ENCODE data around the gene ARRB1.
"Not testable (repeated sequence)": the region's sequence is repeated elsewhere in the genome, so short reads cannot be mapped to it uniquely, and the experiment has no call there.

The ARRB1 gene

GRCh38 chr11:75371949-75372876 lies 20.8 kb upstream of the ARRB1 start:
- H3K4me3 ChIP-seq (replicated peaks in 1 of 2; ENCODE audit: low read depth in 2 of 2, low read length in 2 of 2): no peak overlapping the region
- TF ChIP-seq CTCF (IDR thresholded peaks at IDR 0.05; ENCODE audit: low read depth, low read length): no peak
- DNase-seq (ENCODE audit: low read depth in 2 of 2): peak; percentile 34 to 72

- no peak overlapping the region for H3K4me3 ChIP-seq (replicated peaks in 1 of 2; ENCODE audit: low read depth in 2 of 2, low read length in 2 of 2)
- no peak for DNase-seq (ENCODE audit: low read depth in 2 of 2)
- no peak for TF ChIP-seq CTCF (IDR thresholded peaks at IDR 0.05; ENCODE audit: low read depth, low read length)
Observed at GRCh38 chr11:75369560-75370255, 18.2 kb upstream of the ARRB1 start.

- not testable (repeated sequence) for DNase-seq (ENCODE audit: low read depth in 2 of 2)
Observed at GRCh38 chr11:75366826-75367225, 15.4 kb upstream of the ARRB1 start.

GRCh38 chr11:75365711-75366181 lies 14.3 kb upstream of the ARRB1 start:
- TF ChIP-seq CTCF (IDR thresholded peaks at IDR 0.05; ENCODE audit: low read depth, low read length): no peak
- peak; percentile 66 to 78 for DNase-seq (ENCODE audit: low read depth in 2 of 2)
- H3K4me3 ChIP-seq (replicated peaks in 1 of 2; ENCODE audit: low read depth in 2 of 2, low read length in 2 of 2): no peak overlapping the region

More at GRCh38 chr11:75366826-75367225, 15.4 kb upstream of the ARRB1 start:
- not testable (repeated sequence) for H3K4me3 ChIP-seq (replicated peaks in 1 of 2; ENCODE audit: low read depth in 2 of 2, low read length in 2 of 2)

GRCh38 chr11:75362285-75362684 lies 10.8 kb upstream of the ARRB1 start:
- H3K4me3 ChIP-seq (replicated peaks in 1 of 2; ENCODE audit: low read depth in 2 of 2, low read length in 2 of 2); DNase-seq (ENCODE audit: low read depth in 2 of 2): not testable (repeated sequence)

GRCh38 chr11:75356613-75357012 lies 5.2 kb upstream of the ARRB1 start:
- H3K4me3 ChIP-seq (replicated peaks in 1 of 2; ENCODE audit: low read depth in 2 of 2, low read length in 2 of 2): no peak overlapping the region
- DNase-seq (ENCODE audit: low read depth in 2 of 2): peak in 1 of 2 donors; percentile 43
- no peak for TF ChIP-seq CTCF (IDR thresholded peaks at IDR 0.05; ENCODE audit: low read depth, low read length)

GRCh38 chr11:75355051-75355450 lies 3.6 kb upstream of the ARRB1 start:
- no peak overlapping the region for H3K4me3 ChIP-seq (replicated peaks in 1 of 2; ENCODE audit: low read depth in 2 of 2, low read length in 2 of 2)
- no peak for TF ChIP-seq CTCF (IDR thresholded peaks at IDR 0.05; ENCODE audit: low read depth, low read length)
- no peak for DNase-seq (ENCODE audit: low read depth in 2 of 2)

Measured in cardiac fibroblast (primary cell).